ENCODE data around the gene WDR74.
"Not testable (repeated sequence)": the region's sequence is repeated elsewhere in the genome, so short reads cannot be mapped to it uniquely, and the experiment has no call there.

Gene WDR74

DNA sequence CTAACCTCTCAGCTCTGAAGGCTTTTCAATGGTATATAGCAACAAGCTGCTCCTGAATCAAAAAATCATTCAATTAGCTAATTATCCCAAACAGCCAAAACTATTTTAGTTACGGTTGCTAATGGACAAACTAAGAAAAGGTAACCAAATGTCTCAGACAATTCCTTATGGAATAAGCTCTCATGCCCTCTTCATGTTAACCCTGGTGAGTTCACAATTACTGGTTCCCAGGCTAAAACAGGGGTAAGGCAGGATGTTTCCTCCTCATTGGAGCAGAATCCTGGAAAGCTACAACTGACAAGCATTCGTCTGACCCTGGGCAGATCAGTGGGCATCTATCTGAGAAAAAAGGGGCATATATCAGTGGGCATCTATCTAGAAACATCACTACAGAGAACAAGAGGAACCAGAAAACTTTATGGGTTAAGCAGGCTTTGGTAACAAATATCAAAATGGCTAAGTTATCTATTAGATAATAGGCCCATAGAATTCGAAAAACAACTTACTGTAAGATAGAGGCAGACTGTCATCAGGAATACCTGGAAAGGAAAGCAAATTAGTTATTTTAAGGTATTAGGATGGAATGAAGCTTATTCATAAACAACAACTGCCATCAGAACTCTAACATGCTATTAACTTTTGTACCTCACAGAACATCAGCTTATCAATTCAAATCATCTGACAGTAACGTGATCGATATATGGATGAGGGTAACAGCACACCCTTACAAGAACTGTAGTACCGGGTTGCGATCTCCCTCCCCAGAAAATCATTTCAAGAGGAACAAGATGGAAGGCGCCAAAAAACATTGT lies 14.8 kb upstream of the WDR74 start:
- Mint-ChIP-seq H3K4me3 (peak overlapping the region; percentile 98), H3K9me3 (no peaks in the 10 kb centered on the region), H3K36me3 (ENCODE audit: low read depth) (peaks cover 65% of the 10 kb centered on the region), H3K4me1 (ENCODE audit: low read depth) (peaks cover 67% of the 10 kb centered on the region), H3K27ac (peak overlapping the region; percentile 99), H3K27me3 (peaks cover 6% of the 10 kb centered on the region)

DNA sequence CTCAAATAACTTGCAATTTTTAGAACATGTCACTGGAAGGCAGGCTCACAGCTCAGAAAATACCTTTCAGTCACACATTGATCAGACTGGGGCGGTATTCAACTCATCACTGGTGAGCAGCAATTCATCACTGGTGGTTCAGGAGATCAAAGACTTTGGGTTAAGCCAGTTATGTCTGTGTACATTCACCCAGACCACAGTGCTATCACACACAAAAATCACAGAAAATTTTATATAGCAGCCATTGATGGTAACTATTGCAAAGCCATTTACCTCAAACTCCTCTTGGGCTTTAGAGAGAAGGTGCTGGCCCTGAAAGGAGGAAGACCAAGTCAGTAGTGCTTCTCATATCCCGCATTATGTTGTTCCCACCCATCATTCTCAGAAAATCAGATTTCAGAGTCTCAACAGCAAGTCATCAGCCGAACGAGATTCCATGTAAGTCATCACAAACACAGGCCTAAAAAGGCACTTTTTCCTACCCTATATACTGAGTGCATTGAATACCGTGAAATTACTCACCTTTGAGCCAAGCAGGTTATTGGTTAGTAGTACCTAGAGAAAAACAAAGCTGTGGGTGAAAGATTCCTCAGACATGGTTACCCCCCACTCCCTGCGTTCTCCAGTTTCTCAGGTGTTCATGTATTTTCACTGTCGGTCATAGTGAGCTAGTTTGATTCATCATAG lies 14.0 kb upstream of the WDR74 start:
- Mint-ChIP-seq H3K36me3 (ENCODE audit: low read depth) (peaks cover 63% of the 10 kb centered on the region), H3K9me3 (no peaks in the 10 kb centered on the region), H3K27ac (peak overlapping the region; percentile 99), H3K27me3 (peaks cover 6% of the 10 kb centered on the region), H3K4me3 (peak overlapping the region; percentile 98), H3K4me1 (ENCODE audit: low read depth) (peaks cover 63% of the 10 kb centered on the region)

- no peaks in the 10 kb centered on the region for H3K9me3 Mint-ChIP-seq
- H3K27me3 Mint-ChIP-seq, result peaks cover 6% of the 10 kb centered on the region
- peaks cover 56% of the 10 kb centered on the region for H3K4me1 Mint-ChIP-seq (ENCODE audit: low read depth)
- peaks cover 56% of the 10 kb centered on the region for H3K36me3 Mint-ChIP-seq (ENCODE audit: low read depth)
- H3K27ac Mint-ChIP-seq, result peak overlapping the region; percentile 99
- H3K4me3 Mint-ChIP-seq, result peak overlapping the region; percentile 98
Measured at GRCh38 chr11:62852523-62853188, 13.3 kb upstream of the WDR74 start.

GRCh38 chr11:62851807-62852522 lies 12.6 kb upstream of the WDR74 start:
- peaks cover 6% of the 10 kb centered on the region for H3K27me3 Mint-ChIP-seq
- H3K9me3 Mint-ChIP-seq, result no peaks in the 10 kb centered on the region
- H3K36me3 Mint-ChIP-seq (ENCODE audit: low read depth), result peaks cover 54% of the 10 kb centered on the region
- H3K4me1 Mint-ChIP-seq (ENCODE audit: low read depth), result peaks cover 49% of the 10 kb centered on the region
- peak overlapping the region; percentile 99 for H3K27ac Mint-ChIP-seq
- H3K4me3 Mint-ChIP-seq, result peak overlapping the region; percentile 98

- peak overlapping the region; percentile 98 for H3K4me3 Mint-ChIP-seq
- H3K9me3 Mint-ChIP-seq, result no peaks in the 10 kb centered on the region
- peaks cover 6% of the 10 kb centered on the region for H3K27me3 Mint-ChIP-seq
- H3K4me1 Mint-ChIP-seq (ENCODE audit: low read depth), result peaks cover 45% of the 10 kb centered on the region
- H3K27ac Mint-ChIP-seq, result peak overlapping the region; percentile 99
- H3K36me3 Mint-ChIP-seq (ENCODE audit: low read depth), result peaks cover 49% of the 10 kb centered on the region
Measured at GRCh38 chr11:62850911-62851806, 11.8 kb upstream of the WDR74 start.

DNA sequence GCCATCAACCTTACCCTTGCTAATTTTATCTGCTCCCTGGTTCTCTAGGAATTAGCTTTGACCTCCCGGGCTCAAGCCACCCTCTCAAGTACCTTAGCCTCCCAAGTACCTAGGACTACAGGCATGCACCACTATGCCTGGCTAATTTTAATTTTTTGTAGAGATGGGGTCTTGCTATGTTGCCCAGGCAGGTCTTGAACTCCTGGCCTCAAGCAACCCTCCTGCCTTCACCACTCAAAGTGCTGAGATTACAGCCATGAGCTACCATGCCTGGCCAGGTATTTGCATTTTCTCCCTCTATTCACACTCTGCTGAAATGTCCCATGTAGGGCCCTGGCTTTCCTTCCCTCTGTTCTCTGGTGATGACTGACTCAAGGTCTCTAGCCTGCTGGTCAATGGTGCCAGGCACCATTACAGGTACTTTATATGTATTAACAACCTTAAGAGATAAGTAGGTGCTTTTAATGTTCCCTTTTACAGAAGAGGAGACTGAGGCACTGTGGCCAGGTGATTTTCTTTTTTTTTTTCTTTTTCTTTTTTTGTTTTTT lies 8.5 kb upstream of the WDR74 start:
- H3K4me3 Mint-ChIP-seq, result no peak overlapping the region
- H3K27me3 Mint-ChIP-seq, result no peaks in the 10 kb centered on the region
- peaks cover 16% of the 10 kb centered on the region for H3K4me1 Mint-ChIP-seq (ENCODE audit: low read depth)
- H3K9me3 Mint-ChIP-seq, result no peaks in the 10 kb centered on the region
- peaks cover 16% of the 10 kb centered on the region for H3K36me3 Mint-ChIP-seq (ENCODE audit: low read depth)
- H3K27ac Mint-ChIP-seq, result no peak overlapping the region

DNA sequence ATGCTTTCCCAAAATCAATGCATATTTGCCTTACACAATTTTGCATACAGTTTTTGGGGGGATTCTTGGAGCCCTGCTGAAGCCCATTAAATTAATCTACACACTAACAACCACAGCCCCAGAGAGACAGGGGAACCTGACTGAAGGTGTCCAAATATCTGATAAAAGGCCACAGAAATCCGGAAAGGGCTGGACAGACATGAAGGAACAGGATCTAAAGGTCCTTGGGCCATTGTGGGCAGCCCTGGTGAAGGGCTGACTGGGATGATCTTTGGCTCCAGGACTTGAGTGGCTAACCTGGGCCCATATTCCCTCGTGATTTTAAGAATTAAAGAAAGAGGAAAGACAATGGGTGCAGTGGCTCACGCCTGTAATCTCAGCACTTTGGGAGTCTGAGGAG lies 6.8 kb upstream of the WDR74 start:
- no peaks in the 10 kb centered on the region for H3K9me3 Mint-ChIP-seq
- H3K27ac Mint-ChIP-seq, result no peak overlapping the region
- H3K36me3 Mint-ChIP-seq (ENCODE audit: low read depth), result no peaks in the 10 kb centered on the region
- H3K4me1 Mint-ChIP-seq (ENCODE audit: low read depth), result peaks cover 3% of the 10 kb centered on the region
- no peaks in the 10 kb centered on the region for H3K27me3 Mint-ChIP-seq
- no peak overlapping the region for H3K4me3 Mint-ChIP-seq

- Mint-ChIP-seq H3K4me1 (ENCODE audit: low read depth) (peaks cover 17% of the 10 kb centered on the region), H3K36me3 (ENCODE audit: low read depth) (peaks cover 5% of the 10 kb centered on the region), H3K4me3 (no peak overlapping the region), H3K27me3 (no peaks in the 10 kb centered on the region), H3K27ac (no peak overlapping the region), H3K9me3 (no peaks in the 10 kb centered on the region)
Measured at GRCh38 chr11:62844154-62844553, 4.8 kb upstream of the WDR74 start.

DNA sequence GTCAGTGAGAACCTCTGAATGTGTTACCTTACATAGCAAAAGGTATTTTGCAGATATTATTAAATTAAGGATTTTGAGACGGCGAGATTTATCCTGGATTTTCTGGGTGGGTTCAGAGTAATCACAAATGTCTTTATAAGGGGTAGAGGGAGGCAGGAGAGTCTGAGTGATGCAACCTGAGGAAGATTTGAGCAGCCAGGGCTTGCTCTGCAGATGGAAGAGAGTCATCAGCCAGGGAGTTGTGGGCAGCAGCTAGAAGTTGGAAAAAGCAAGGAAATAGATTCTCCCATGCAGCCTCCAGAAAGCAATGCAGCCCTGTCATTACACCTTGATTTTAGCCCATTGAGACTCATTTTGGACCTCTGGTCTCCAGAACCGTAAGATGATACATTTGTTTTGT lies 4.1 kb upstream of the WDR74 start:
- peaks cover 10% of the 10 kb centered on the region for H3K36me3 Mint-ChIP-seq (ENCODE audit: low read depth)

DNA sequence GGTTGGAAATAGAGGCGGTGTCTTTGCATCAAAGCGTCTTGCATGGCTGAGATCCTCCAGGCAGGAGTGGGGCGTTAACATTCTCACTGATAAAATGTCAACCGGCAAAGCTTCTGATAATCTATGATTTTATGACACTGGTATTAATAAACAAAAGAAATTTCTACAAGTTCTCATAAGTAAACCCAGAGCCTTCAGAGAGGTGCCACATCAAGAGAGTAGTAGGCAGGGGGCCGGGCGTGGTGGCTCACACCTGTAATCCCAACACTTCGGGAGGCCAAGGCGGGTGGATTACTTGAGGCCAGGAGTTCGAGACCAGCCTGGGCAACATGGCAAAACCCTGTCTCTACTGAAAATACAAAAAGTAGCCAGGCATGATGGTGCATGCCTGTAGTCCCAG lies 3.5 kb upstream of the WDR74 start:
- not testable (repeated sequence) for H3K27me3 Mint-ChIP-seq, H3K4me3 Mint-ChIP-seq, H3K27ac Mint-ChIP-seq, H3K9me3 Mint-ChIP-seq
- Mint-ChIP-seq H3K4me1 (ENCODE audit: low read depth) (peaks cover 22% of the 10 kb centered on the region), H3K36me3 (ENCODE audit: low read depth) (peaks cover 10% of the 10 kb centered on the region)

More for the DNA sequence above, 4.1 kb upstream of the WDR74 start:
- Mint-ChIP-seq H3K27ac (no peak overlapping the region), H3K4me3 (no peak overlapping the region), H3K4me1 (ENCODE audit: low read depth) (peaks cover 22% of the 10 kb centered on the region), H3K27me3 (no peaks in the 10 kb centered on the region), H3K9me3 (no peaks in the 10 kb centered on the region)

GRCh38 chr11:62842171-62842741 lies 2.9 kb upstream of the WDR74 start:
- H3K27me3 Mint-ChIP-seq, result no peaks in the 10 kb centered on the region
- H3K27ac Mint-ChIP-seq, result no peak overlapping the region
- no peak overlapping the region for H3K4me3 Mint-ChIP-seq
- no peaks in the 10 kb centered on the region for H3K9me3 Mint-ChIP-seq
- peaks cover 17% of the 10 kb centered on the region for H3K36me3 Mint-ChIP-seq (ENCODE audit: low read depth)
- peaks cover 29% of the 10 kb centered on the region for H3K4me1 Mint-ChIP-seq (ENCODE audit: low read depth)

DNA sequence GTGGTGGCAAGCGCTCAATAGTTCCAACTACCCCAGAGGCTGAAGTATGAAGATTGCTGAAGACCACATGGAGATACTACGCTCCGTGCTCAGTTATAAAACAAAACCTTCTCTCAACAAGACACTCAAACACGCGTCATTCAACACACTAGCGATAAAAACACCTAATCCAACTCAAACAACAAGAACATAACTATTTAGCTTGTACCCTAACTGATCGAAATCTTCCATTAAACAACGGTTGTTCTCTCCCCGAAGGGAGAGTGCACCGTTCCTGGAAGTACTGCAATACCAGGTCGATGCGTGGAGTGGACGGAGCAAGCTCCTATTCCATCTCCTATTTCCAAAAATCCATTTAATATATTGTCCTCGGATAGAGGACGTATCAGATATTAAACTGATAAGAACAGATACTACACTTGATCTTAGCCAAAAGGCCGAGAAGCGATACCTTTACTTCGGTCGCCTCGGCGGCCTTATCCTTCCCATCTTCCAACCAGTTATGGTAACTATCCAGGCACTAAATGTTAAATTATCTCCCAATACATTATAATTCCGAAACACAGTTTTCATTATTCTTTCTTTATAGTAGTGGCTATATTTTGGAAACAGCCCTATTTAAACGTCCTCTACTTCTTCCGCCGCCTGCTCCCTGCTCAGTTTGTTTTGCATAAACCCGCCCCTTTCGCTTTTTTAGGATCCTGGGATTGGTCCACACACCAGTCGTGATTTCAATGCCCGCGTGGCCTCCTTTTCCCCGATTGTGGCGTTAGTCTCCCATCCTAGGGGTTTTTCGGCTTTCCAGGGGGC lies 2.2 kb upstream of the WDR74 start:
- Mint-ChIP-seq H3K27me3 (no peaks in the 10 kb centered on the region), H3K36me3 (ENCODE audit: low read depth) (peaks cover 19% of the 10 kb centered on the region), H3K4me3 (no peak overlapping the region), H3K4me1 (ENCODE audit: low read depth) (peaks cover 34% of the 10 kb centered on the region), H3K9me3 (no peaks in the 10 kb centered on the region), H3K27ac (no peak overlapping the region)

All from stimulated activated naive CD8-positive, alpha-beta T cell treated with anti-CD3 and anti-CD28 coated beads, Interleukin-15, Interleukin-2, amounts not matched to agents 100 ng/mL and 50 ng/mL, for 24 hours (primary cell).